ENCODE results near the gene DOCK1. TPM values are rescaled to one million over a fixed set of nuclear protein-coding genes. Genes with fewer than 3 reads are reported as not detected.

Gene DOCK1
- total RNA-seq, 1 donor: 99.7 TPM

DNA sequence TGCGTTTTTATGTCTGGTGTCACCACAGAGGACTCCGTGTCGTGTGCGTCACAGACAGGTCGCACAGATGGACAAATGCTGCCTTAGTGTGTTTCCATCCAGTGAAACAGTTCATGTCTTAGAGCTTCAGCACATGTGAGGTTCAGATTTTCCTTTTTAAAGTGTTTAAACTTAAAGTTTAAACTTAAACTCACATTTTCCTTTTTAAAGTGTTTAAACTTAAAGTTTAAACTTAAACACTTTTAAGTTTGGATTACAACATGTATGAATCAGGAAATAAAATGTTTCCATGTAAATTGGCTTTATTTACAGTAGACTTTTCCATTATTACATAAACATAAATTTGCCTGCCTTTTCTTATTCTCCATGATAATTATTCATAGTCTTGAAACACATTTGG lies 223.9 kb downstream of the DOCK1 start:
- no peak overlapping the region for H3K4me3 ChIP-seq (ENCODE audit: low read depth, low read length)
- DNase-seq (ENCODE audit: low read depth): no peak
- no peak for TF ChIP-seq CTCF (IDR thresholded peaks at IDR 0.05; ENCODE audit: insufficient read depth, low read depth, low read length)

GRCh38 chr10:127132451-127132850 lies 227.2 kb downstream of the DOCK1 start:
- no peak overlapping the region for H3K4me3 ChIP-seq (ENCODE audit: low read depth, low read length)
- TF ChIP-seq CTCF (IDR thresholded peaks at IDR 0.05; ENCODE audit: insufficient read depth, low read depth, low read length): no peak
- no peak for DNase-seq (ENCODE audit: low read depth)

DNA sequence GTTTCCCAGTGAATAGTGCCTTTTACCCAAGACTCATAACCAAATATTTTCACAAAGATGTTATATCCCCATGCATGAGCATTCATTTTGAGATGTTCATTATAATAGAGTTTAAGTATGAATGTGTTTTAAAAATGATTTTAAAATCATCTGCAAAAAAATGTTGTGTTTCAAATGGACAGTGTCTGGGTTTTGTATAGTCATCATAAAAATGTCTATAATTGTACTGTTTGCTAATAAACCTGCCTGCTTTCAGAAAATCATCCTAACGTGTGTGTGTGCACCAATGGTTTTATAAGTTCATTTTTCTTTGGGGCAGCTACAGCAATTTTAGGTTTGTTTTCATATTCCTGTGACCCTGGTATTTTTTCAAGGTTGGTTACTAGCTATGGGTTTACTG lies 228.0 kb downstream of the DOCK1 start:
- TF ChIP-seq CTCF (IDR thresholded peaks at IDR 0.05; ENCODE audit: insufficient read depth, low read depth, low read length): no peak
- no peak for DNase-seq (ENCODE audit: low read depth)
- no peak overlapping the region for H3K4me3 ChIP-seq (ENCODE audit: low read depth, low read length)

DNA sequence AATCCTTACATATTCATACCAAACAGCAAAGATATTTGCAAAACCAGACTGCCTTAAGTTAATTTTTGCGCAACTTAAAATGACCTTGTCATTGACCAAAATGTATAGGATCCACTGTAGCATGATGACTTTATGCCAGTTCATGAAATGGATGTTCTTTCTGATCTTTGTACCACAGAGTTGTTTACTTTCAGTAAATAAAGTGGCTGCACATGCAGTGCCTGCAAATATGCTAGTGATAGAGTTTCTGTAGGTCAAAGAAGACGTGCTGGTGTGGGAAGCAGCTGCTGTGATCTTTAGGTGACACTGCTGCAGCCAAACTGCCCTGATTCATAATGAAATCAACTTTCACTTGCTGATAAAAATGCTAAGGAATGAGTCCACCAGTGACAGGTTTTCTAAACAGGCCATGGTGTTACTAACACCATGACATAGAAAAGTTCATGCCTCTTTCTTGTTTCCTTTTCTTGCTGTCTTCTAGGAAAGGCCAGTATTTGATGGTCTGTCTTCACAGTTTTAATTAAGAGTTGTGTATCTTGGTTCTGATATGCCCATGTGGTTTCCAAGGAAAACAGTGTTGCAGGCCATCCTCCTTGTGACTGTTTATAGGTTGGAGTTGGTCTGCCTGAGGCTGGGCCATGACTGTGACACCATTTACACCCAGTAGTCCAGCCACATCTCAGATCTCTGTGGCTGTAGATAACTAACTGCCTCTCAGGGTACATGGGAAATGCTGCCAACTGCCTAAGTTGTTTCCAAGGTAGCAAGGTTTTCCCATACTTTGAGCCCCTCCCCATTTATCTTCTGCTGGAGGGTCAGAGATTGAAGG lies 228.7 kb downstream of the DOCK1 start:
- DNase-seq (ENCODE audit: low read depth): no peak
- H3K4me3 ChIP-seq (ENCODE audit: low read depth, low read length): no peak overlapping the region
- TF ChIP-seq CTCF (IDR thresholded peaks at IDR 0.05; ENCODE audit: insufficient read depth, low read depth, low read length): no peak

DNA sequence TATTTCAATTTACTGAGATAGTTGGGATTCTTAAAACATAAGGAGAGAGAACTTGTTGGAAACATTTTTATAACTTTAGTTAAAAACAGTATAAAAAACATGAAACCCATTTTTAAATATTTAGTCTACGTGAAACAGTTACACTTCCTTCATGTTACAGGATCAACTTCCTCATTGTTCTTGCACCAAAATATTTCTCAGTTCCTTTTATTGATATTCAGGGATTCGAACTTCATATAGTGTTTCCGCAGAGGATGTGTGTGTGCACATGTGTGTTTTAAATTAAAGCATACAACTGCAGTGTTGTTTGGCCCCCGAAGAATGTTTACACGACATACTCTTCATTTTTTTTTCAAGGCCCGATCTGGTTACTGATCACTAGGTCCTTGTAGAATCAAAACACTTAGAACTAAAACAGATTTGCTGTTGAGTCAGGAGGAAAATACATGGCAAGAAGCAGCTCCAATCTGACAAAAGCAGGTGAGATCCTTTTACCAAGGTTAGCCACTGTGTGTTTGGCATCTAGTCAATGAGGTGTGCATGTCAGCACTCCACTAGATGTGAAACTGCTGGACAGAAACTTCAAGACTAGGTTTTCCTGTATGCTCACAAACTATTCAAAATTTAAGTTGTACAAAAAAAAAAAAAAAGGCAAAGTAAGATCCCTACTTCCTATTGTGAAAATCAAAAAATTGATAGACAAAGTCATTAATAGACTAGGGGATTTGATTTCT lies 230.8 kb downstream of the DOCK1 start:
- TF ChIP-seq CTCF (IDR thresholded peaks at IDR 0.05; ENCODE audit: insufficient read depth, low read depth, low read length): no peak
- no peak overlapping the region for H3K4me3 ChIP-seq (ENCODE audit: low read depth, low read length)
- DNase-seq (ENCODE audit: low read depth): no peak

DNA sequence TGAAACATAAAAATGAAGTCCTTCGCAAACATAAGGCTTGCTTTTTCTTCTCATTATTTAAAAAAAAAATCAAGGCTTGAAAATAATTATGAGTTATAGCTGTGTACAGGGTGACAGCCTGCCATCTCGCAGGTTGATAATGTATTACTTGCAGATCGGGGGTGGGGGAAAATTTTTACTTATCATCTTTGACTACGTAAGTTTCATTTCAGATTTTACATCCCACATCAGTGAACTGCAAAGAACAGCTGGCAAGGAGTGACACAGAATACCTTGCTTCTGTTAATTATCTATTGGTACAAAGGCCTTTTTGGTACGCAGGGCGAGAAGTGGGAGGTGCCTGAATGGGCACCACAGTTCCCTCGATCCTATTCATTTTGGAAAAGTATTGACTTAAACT lies 232.2 kb downstream of the DOCK1 start:
- DNase-seq (ENCODE audit: low read depth): no peak
- no peak for TF ChIP-seq CTCF (IDR thresholded peaks at IDR 0.05; ENCODE audit: insufficient read depth, low read depth, low read length)
- no peak overlapping the region for H3K4me3 ChIP-seq (ENCODE audit: low read depth, low read length)

All from fibroblast of villous mesenchyme (primary cell).